HepG2 (cell line): ENCODE results near the gene CUL9. TPM values are rescaled to one million over a fixed set of nuclear protein-coding genes. Genes with fewer than 3 reads are reported as not detected.
A peak's percentile ranks its signal among the peaks of the same experiment; 100 is the strongest.

ENCODE experiments used
- DNMT1 ChIP-seq: sonication (generic); formaldehyde crosslinking; IDR thresholded peaks from 2 replicates; pipeline ENCODE4 v1.5.1; 2020; ENCODE audit warnings: mild to moderate bottlenecking, missing genetic modification reagents
- HNF4G ChIP-seq, 2 experiments: sonication (generic) in 1 of 2; formaldehyde crosslinking in 1 of 2; IDR thresholded peaks; 2 replicates each; pipeline versions ENCODE4 v1.4.0 to v1.6.1; 2011 to 2020; ENCODE audit warnings: borderline replicate concordance in 2 of 2, low read depth in 2 of 2, mild to moderate bottlenecking in 2 of 2, low read length in 1 of 2, missing genetic modification reagents in 1 of 2, moderate library complexity in 1 of 2
- PCBP1 ChIP-seq: fragments of 200-400 bp; formaldehyde crosslinking; IDR thresholded peaks from 2 replicates; pipeline ENCODE4 v1.6.1; 2017; ENCODE audit warnings: mild to moderate bottlenecking, low read depth, low read length, borderline replicate concordance
- REL ChIP-seq: sonication (generic); formaldehyde crosslinking; conservative IDR thresholded peaks from 2 replicates; pipeline ENCODE4 v1.8.0; 2022; ENCODE audit warnings: mild to moderate bottlenecking, missing genetic modification reagents, moderate library complexity
- SRSF4 ChIP-seq: fragments of 200-400 bp; formaldehyde crosslinking; IDR thresholded peaks from one replicate; pipeline ENCODE4 v1.6.1; 2018; ENCODE audit warnings: mild to moderate bottlenecking, low read depth, low read length, moderate library complexity; ENCODE audit not compliant: poor library complexity, severe bottlenecking
- ZHX1 ChIP-seq: sonication (generic); formaldehyde crosslinking; IDR thresholded peaks from 2 replicates; pipeline ENCODE4 v1.8.1; 2022; ENCODE audit warnings: low read depth, mild to moderate bottlenecking, missing genetic modification reagents
- ZNF251 ChIP-seq: sonication (generic); formaldehyde crosslinking; IDR thresholded peaks from 2 replicates; pipeline ENCODE4 v1.9.0; 2021; ENCODE audit warnings: mild to moderate bottlenecking, missing genetic modification reagents
- polyA plus RNA-seq, 8 experiments: library from polyadenylated mRNA; depleted of rRNA in 3 of 8; stranded (reverse) in 7 of 8; unstranded in 1 of 8; fragments of >200 nt; fragmentation: Illumina TruSeq in 4 of 8; extraction: Trizol in 4 of 8; gene quantifications; 2 replicates each; pipeline versions ENCODE4 v1.2.1 to v1.2.3, GENCODE V29; 2011 to 2016; ENCODE audit warnings: low read depth in 4 of 8, missing spikeins in 1 of 8, mixed read lengths in 1 of 8; ENCODE audit not compliant: insufficient read depth in 1 of 8
- total RNA-seq, 5 experiments: library from RNA; depleted of rRNA; stranded (reverse); fragments of >200 nt; fragmentation: Illumina TruSeq; extraction: Trizol; gene quantifications; 2 replicates each; pipeline ENCODE4 v1.2.3, GENCODE V29; 2016; ENCODE audit warnings: low read depth in 1 of 5
- TF ChIP-seq, protein P1 (sequence below): sonication (generic); formaldehyde crosslinking; IDR thresholded peaks from 2 replicates; pipeline ENCODE4 v1.4.0; 2020; ENCODE audit warnings: missing genetic modification reagents, borderline replicate concordance

The CUL9 gene
- total and polyA plus RNA-seq, 2 of the 13 experiments (the other 11 are each of a cell fraction or from before 2014, with no cell fraction given) = 11.4 to 13.7 TPM

- TF ChIP-seq ZHX1 = no peak
- no peak for TF ChIP-seq PCBP1
- TF ChIP-seq, protein P1, sequence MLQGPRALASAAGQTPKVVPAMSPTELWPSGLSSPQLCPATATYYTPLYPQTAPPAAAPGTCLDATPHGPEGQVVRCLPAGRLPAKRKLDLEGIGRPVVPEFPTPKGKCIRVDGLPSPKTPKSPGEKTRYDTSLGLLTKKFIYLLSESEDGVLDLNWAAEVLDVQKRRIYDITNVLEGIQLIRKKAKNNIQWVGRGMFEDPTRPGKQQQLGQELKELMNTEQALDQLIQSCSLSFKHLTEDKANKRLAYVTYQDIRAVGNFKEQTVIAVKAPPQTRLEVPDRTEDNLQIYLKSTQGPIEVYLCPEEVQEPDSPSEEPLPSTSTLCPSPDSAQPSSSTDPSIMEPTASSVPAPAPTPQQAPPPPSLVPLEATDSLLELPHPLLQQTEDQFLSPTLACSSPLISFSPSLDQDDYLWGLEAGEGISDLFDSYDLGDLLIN (CRISPR knock-in tag) = no peak
- TF ChIP-seq SRSF4 = no peak
- no peak for TF ChIP-seq DNMT1
- peak; percentile 46; the same call in 1 of the 2 replicates for TF ChIP-seq HNF4G (IDR thresholded peaks at IDR 0.05; ENCODE audit: borderline replicate concordance, low read depth, low read length)
- TF ChIP-seq HNF4G (CRISPR knock-in tag; IDR thresholded peaks at IDR 0.05; ENCODE audit: borderline replicate concordance, low read depth) = no peak
- TF ChIP-seq REL = no peak
- no peak for TF ChIP-seq ZNF251 (CRISPR knock-in tag)
- TF ChIP-seq, all 625 proteins: peak for 82
Measured at GRCh38 chr6:43265564-43265963, 83.6 kb downstream of the CUL9 start (continued).
